Erythroblast (primary cell): ENCODE data around the gene A4GALT.

ENCODE experiments used
- GATA1 ChIP-seq: IDR thresholded peaks from 2 replicates; pipeline ENCODE4 v1.6.1; 2011; ENCODE audit warnings: low read depth, mild to moderate bottlenecking, control low read depth, low read length, moderate library complexity
- POLR2A ChIP-seq: IDR thresholded peaks from 2 replicates; pipeline ENCODE4 v1.6.1; 2011; ENCODE audit warnings: mild to moderate bottlenecking, low read length

DNA sequence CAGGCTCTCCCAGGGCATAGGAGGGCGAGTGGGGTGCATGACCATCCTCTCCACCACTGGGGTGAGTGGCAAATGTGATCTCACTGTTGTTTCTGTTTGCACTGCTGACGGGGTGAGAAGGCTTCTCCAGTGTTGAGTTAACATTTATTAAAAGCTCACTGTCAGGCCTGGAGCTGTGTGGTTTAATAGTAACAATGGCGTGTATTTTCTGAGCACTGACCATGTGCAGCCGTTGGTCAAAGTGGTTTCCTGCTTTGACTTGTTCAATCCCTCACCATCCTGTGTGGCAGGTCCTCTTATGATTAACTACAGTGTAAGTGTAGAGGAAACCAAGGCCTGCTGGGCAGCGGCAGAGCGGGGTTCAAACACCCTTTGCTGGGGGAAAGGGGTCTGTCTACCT, 4.4 kb downstream of the A4GALT start:
- TF ChIP-seq POLR2A (no peak), GATA1 (no peak)
